H9 (cell line): ENCODE data around the gene LPO. TPM values are rescaled to one million over a fixed set of nuclear protein-coding genes. Genes with fewer than 3 reads are reported as not detected.

ENCODE experiments used
- DNase-seq: peaks from one replicate; pipeline ENCODE4 v3.0.0-alpha.2; 2017
- H2AFZ ChIP-seq: one replicate; pipeline ENCODE4 v1.6.1; 2013; ENCODE audit warnings: mild to moderate bottlenecking, low read length, control low read depth, moderate library complexity
- H2AK5ac ChIP-seq: 2 replicates; pipeline ENCODE4 v1.6.1; 2013; ENCODE audit warnings: low read length, control low read depth, mixed read lengths; ENCODE audit not compliant: insufficient read length
- H2BK120ac ChIP-seq: one replicate; pipeline ENCODE4 v1.6.1; 2013; ENCODE audit warnings: low read depth, mild to moderate bottlenecking, low read length, control low read depth, inconsistent platforms; ENCODE audit not compliant: poor library complexity, severe bottlenecking
- H2BK12ac ChIP-seq: 2 replicates; pipeline ENCODE4 v1.6.1; 2013; ENCODE audit warnings: low read length, control low read depth, mixed read lengths, low read depth; ENCODE audit not compliant: insufficient read length
- H2BK15ac ChIP-seq: 2 replicates; pipeline ENCODE4 v1.6.1; 2013; ENCODE audit warnings: low read depth, low read length, control low read depth
- H2BK20ac ChIP-seq: one replicate; pipeline ENCODE4 v1.6.1; 2013; ENCODE audit warnings: low read depth, mild to moderate bottlenecking, low read length, control low read depth, inconsistent platforms; ENCODE audit not compliant: poor library complexity, severe bottlenecking
- H2BK5ac ChIP-seq: 2 replicates; pipeline ENCODE4 v1.6.1; 2013; ENCODE audit warnings: low read length, control low read depth, mixed read lengths; ENCODE audit not compliant: insufficient read length
- H3K14ac ChIP-seq: 2 replicates; pipeline ENCODE4 v1.6.1; 2013; ENCODE audit warnings: low read length, control low read depth; ENCODE audit not compliant: insufficient read depth
- H3K18ac ChIP-seq: 2 replicates; pipeline ENCODE4 v1.6.1; 2013; ENCODE audit warnings: low read depth, mild to moderate bottlenecking, mixed read lengths, low read length, control low read depth; ENCODE audit not compliant: insufficient read length
- H3K23ac ChIP-seq: 2 replicates; pipeline ENCODE4 v1.6.1; 2013; ENCODE audit warnings: low read length, control low read depth, mixed read lengths, low read depth; ENCODE audit not compliant: insufficient read length
- H3K23me2 ChIP-seq: 2 replicates; pipeline ENCODE4 v1.6.1; 2013; ENCODE audit warnings: low read depth, mild to moderate bottlenecking, mixed read lengths, low read length, control low read depth; ENCODE audit not compliant: insufficient read length, poor library complexity, severe bottlenecking
- H3K27ac ChIP-seq: 2 replicates; pipeline ENCODE4 v1.5.1; 2013; ENCODE audit warnings: low read length, control low read depth, mixed read lengths, low read depth; ENCODE audit not compliant: insufficient read length
- H3K27me3 ChIP-seq: 2 replicates; pipeline ENCODE4 v1.6.1; 2013; ENCODE audit warnings: low read length, control low read depth, inconsistent platforms; ENCODE audit not compliant: insufficient read depth
- H3K4ac ChIP-seq: 2 replicates; pipeline ENCODE4 v1.6.1; 2013; ENCODE audit warnings: low read depth, mild to moderate bottlenecking, control low read depth, inconsistent platforms, low read length, moderate library complexity
- H3K4me1 ChIP-seq: 2 replicates; pipeline ENCODE4 v1.6.1; 2013; ENCODE audit warnings: low read length, control low read depth, inconsistent platforms; ENCODE audit not compliant: insufficient read depth
- H3K4me2 ChIP-seq: 2 replicates; pipeline ENCODE4 v1.6.1; 2013; ENCODE audit warnings: low read length, control low read depth, mixed read lengths; ENCODE audit not compliant: insufficient read length, insufficient read depth
- H3K56ac ChIP-seq: 2 replicates; pipeline ENCODE4 v1.6.1; 2013; ENCODE audit warnings: low read depth, mild to moderate bottlenecking, mixed read lengths, low read length, control low read depth; ENCODE audit not compliant: insufficient read length
- H3K79me1 ChIP-seq: 2 replicates; pipeline ENCODE4 v1.6.1; 2013; ENCODE audit warnings: low read depth, mild to moderate bottlenecking, moderate library complexity, low read length, control low read depth, inconsistent platforms; ENCODE audit not compliant: insufficient read depth, poor library complexity, severe bottlenecking
- H3K79me2 ChIP-seq: 2 replicates; pipeline ENCODE4 v1.6.1; 2013; ENCODE audit warnings: low read length, control low read depth, inconsistent platforms; ENCODE audit not compliant: insufficient read depth
- H3K9ac ChIP-seq: 2 replicates; pipeline ENCODE4 v1.6.1; 2013; ENCODE audit warnings: low read length, control low read depth, mixed read lengths; ENCODE audit not compliant: insufficient read length; ENCODE audit errors: extremely low read depth
- H3K9me3 ChIP-seq: one replicate; pipeline ENCODE4 v1.6.1; 2013; ENCODE audit warnings: low read depth, low read length, inconsistent platforms; ENCODE audit not compliant: control insufficient read depth
- H3T11ph ChIP-seq: one replicate; pipeline ENCODE4 v1.6.1; 2013; ENCODE audit warnings: mild to moderate bottlenecking, low read length, control low read depth, inconsistent platforms
- H4K20me1 ChIP-seq: one replicate; pipeline ENCODE4 v1.6.1; 2013; ENCODE audit not compliant: control insufficient read depth, insufficient read length, insufficient read depth
- H4K5ac ChIP-seq: 2 replicates; pipeline ENCODE4 v1.6.1; 2013; ENCODE audit warnings: low read depth, mild to moderate bottlenecking, mixed read lengths, low read length, control low read depth; ENCODE audit not compliant: insufficient read length
- H4K8ac ChIP-seq: replicated peaks from 2 replicates; pipeline ENCODE4 v1.6.1; 2013; ENCODE audit warnings: low read length, control low read depth, mixed read lengths, low read depth; ENCODE audit not compliant: insufficient read length
- H4K91ac ChIP-seq: 2 replicates; pipeline ENCODE4 v1.6.1; 2013; ENCODE audit warnings: low read depth, mild to moderate bottlenecking, moderate library complexity, mixed read lengths, low read length, control low read depth; ENCODE audit not compliant: insufficient read length
- H3K27ac Mint-ChIP-seq, 3 experiments: 2 replicates in 2 of 3; 3 replicates in 1 of 3; pipeline ENCODE4 v1.8.0; 2020 to 2021; ENCODE audit warnings: mixed read lengths in 3 of 3, mild to moderate bottlenecking in 1 of 3, moderate library complexity in 1 of 3
- H3K27me3 Mint-ChIP-seq: 2 replicates; pipeline ENCODE4 v1.8.0; 2021; ENCODE audit warnings: low read depth, mild to moderate bottlenecking, moderate library complexity, mixed read lengths
- H3K36me3 Mint-ChIP-seq, 3 experiments: 2 replicates in 2 of 3; 3 replicates in 1 of 3; pipeline ENCODE4 v1.8.0; 2020 to 2021; ENCODE audit warnings: low read depth in 3 of 3, mixed read lengths in 3 of 3; ENCODE audit not compliant: insufficient read depth in 1 of 3
- H3K4me1 Mint-ChIP-seq, 2 experiments: 2 replicates each; pipeline ENCODE4 v1.8.0; 2020; ENCODE audit warnings: mixed read lengths in 2 of 2
- H3K4me3 Mint-ChIP-seq, 2 experiments: 2 replicates in 1 of 2; 3 replicates in 1 of 2; pipeline ENCODE4 v1.8.0; 2020 to 2021; ENCODE audit warnings: mild to moderate bottlenecking in 2 of 2, mixed read lengths in 2 of 2, moderate library complexity in 1 of 2
- H3K9me3 Mint-ChIP-seq, 2 experiments: 2 replicates in 1 of 2; 3 replicates in 1 of 2; pipeline ENCODE4 v1.8.0; 2020; ENCODE audit warnings: mild to moderate bottlenecking in 2 of 2, mixed read lengths in 2 of 2, moderate library complexity in 1 of 2
- WGBS: extraction: QIAGEN DNeasy Blood & Tissue Kit; methylation state at CpG from one replicate; pipeline ENCODE4 v1.1.7; 2013; ENCODE audit warnings: missing lambda C conversion rate, low lambda C conversion rate, mixed read lengths; ENCODE audit not compliant: insufficient read length; ENCODE audit errors: extremely low coverage; 5-methylcytosine and 5-hydroxymethylcytosine counted together
- total RNA-seq: library from RNA; stranded (reverse); gene quantifications from 2 replicates; pipeline ENCODE4 v1.2.1, GENCODE V29; 2021
- TF ChIP-seq, protein P1 (sequence below): fragments of 200-600 bp; sonication (generic); conservative IDR thresholded peaks from 3 replicates; pipeline ENCODE4 v1.8.0; 2021; ENCODE audit warnings: antibody characterized with exemption, mild to moderate bottlenecking

The LPO gene
- total RNA-seq, 1 experiment from 2014 or later: 0.17 TPM

DNA sequence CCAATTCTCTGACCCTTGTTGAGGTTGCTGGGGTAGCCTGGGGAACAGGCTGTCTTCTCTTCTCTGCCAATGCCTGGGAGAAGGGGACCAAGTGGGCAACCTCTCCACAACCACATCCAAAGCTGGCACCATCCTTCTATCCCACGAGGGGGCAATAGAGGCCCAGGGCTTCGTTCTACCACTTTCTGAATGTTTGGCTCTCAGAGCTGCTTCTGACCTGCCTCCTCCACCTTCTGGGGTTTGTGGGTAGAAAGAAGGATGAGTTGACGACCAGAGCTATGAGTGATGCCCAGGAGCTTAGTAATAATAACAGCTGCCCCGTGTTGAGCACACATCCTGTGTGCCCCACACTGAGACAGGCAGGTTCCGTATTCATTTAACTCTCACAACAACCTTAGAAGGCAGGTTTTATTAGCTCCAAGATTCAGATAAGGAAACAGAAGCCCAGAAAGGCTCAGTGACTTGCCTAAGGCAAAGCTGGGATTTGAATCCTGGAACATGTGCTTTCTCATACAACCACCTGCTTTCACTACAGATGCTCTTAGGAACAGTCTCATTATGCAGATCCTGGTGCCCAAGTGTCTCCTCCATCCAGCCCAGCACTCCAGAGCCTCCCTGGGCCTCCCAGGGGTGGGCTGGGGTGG, 79.2 kb downstream of the LPO start:
- Mint-ChIP-seq H3K4me3 (no peak overlapping the region), H3K4me1 (peaks cover 3 to 9% of the 10 kb centered on the region in 2 experiments; a peak in 3 of 4 replicates), H3K9me3 (no peaks in the 10 kb centered on the region), H3K27ac (no peak overlapping the region), H3K36me3 (peaks cover 0 to 13% (median 2%) of the 10 kb centered on the region in 3 experiments; a peak in 5 of 7 replicates), H3K27me3 (peaks cover 29% of the 10 kb centered on the region)
- Histone ChIP-seq H3K56ac (no peak overlapping the region), H3K79me1 (no peaks in the 10 kb centered on the region), H2BK12ac (no peak overlapping the region), H3K4me2 (no peak overlapping the region), H2BK120ac (no peak overlapping the region), H2BK20ac (no peak overlapping the region), H2BK15ac (no peak overlapping the region), H4K20me1 (no peaks in the 10 kb centered on the region), H3T11ph (no peak overlapping the region), H2BK5ac (no peak overlapping the region), H3K23ac (no peak overlapping the region), H4K5ac (no peak overlapping the region), H4K8ac (no peak overlapping the region), H3K9ac (no peak overlapping the region), H3K9me3 (no peaks in the 10 kb centered on the region), H4K91ac (no peak overlapping the region), H2AK5ac (no peak overlapping the region), H3K27me3 (no peaks in the 10 kb centered on the region), H3K4me1 (no peaks in the 10 kb centered on the region), H3K18ac (no peak overlapping the region), H3K79me2 (no peaks in the 10 kb centered on the region), H3K27ac (no peak overlapping the region), H2AFZ (no peak overlapping the region), H3K14ac (no peak overlapping the region), H3K4ac (no peak overlapping the region), H3K23me2 (peaks cover 3% of the 10 kb centered on the region)
- no CpG with 5 or more reads among the region's 5 CpGs for WGBS
- DNase-seq: peak; percentile 83
- TF ChIP-seq, protein P1, sequence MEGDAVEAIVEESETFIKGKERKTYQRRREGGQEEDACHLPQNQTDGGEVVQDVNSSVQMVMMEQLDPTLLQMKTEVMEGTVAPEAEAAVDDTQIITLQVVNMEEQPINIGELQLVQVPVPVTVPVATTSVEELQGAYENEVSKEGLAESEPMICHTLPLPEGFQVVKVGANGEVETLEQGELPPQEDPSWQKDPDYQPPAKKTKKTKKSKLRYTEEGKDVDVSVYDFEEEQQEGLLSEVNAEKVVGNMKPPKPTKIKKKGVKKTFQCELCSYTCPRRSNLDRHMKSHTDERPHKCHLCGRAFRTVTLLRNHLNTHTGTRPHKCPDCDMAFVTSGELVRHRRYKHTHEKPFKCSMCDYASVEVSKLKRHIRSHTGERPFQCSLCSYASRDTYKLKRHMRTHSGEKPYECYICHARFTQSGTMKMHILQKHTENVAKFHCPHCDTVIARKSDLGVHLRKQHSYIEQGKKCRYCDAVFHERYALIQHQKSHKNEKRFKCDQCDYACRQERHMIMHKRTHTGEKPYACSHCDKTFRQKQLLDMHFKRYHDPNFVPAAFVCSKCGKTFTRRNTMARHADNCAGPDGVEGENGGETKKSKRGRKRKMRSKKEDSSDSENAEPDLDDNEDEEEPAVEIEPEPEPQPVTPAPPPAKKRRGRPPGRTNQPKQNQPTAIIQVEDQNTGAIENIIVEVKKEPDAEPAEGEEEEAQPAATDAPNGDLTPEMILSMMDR: peak; percentile 81
